ENCODE data around the gene MKS1.

The MKS1 gene

DNA sequence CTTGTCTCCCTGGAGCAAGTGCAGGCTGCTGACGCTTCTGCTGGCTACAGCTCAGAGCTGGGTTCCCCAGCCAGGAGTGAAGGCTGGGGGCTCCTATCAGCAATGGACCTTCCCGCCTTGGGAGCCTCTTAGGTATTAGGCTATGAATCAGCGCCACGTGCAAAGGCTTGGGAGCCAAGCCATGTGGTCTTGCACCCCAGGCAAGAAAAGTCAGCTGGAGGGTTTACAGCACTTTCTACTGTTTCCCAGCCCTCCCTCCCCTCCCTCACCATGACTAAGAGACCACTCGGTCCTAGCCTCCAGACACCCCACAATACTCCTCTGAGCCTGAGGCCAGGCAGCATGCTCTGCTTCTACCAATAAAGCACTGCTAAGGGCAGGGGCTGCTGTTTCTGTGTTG lies 14.3 kb downstream of the MKS1 start:
- in situ Hi-C loops (cut with MboI; ENCODE audit: low sequenced_read_pairs): no loop called here

DNA sequence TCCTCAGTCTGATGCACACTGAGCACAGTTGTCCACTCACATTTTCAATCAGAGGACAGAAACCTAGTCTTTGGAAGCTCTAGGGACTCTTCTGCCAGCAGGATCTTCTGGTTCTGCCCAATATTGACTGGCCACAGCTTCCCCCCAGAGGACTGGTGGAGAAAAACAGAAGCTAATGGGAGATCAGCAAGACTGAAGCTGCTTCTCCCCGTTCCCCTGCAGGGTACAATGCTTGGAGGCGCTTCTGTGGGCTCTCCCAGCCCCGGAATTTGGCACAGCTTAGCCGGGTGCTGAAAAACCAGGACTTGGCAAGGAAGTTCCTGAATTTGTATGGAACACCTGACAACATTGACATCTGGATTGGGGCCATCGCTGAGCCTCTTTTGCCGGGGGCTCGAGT lies 16.2 kb downstream of the MKS1 start:
- in situ Hi-C loops (cut with MboI; ENCODE audit: low sequenced_read_pairs): no loop called here

DNA sequence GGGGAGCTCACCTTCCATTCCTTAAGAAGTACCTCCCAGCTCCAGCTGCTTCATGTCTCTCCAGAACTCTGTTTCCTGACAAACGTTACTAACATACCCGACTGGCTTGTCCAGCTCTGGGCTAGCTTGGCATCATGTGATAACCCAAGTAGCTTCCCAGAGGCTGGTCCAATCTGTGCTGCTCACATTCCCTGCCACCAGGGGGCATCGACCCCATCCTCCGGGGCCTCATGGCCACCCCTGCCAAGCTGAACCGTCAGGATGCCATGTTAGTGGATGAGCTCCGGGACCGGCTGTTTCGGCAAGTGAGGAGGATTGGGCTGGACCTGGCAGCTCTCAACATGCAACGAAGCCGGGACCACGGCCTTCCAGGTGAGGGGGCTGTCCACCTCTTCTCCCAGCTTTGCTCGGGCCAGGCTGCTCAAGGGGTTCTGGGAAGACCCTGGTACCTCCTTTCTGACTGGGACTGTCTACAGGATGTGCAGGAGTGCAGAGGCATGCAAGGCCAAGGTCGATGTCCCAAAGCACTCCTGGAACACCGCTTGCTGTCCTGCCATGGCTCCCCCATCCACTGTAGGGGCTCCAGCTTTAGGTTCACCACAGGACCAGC lies 18.9 kb downstream of the MKS1 start:
- in situ Hi-C loops (cut with MboI; ENCODE audit: low sequenced_read_pairs): no loop called here

DNA sequence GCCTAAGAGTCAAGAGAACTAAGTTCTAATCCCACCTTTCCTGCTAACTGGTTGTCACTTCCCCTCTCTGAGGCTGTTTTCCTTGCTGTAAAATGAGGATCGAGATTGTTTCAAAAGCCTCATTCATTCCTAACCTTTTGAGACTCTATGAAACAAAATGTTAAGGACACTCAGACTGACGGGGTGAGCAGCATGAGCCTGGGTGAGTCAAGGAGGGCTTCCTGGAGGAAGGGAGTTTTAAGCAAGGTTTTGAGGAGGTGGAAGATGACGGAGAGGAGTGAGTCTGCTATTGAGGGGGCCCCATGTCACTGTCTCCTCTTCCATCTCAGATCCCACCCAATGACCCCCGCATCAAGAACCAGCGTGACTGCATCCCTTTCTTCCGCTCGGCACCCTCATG lies 22.4 kb downstream of the MKS1 start:
- in situ Hi-C loops (cut with MboI; ENCODE audit: low sequenced_read_pairs): no loop called here

DNA sequence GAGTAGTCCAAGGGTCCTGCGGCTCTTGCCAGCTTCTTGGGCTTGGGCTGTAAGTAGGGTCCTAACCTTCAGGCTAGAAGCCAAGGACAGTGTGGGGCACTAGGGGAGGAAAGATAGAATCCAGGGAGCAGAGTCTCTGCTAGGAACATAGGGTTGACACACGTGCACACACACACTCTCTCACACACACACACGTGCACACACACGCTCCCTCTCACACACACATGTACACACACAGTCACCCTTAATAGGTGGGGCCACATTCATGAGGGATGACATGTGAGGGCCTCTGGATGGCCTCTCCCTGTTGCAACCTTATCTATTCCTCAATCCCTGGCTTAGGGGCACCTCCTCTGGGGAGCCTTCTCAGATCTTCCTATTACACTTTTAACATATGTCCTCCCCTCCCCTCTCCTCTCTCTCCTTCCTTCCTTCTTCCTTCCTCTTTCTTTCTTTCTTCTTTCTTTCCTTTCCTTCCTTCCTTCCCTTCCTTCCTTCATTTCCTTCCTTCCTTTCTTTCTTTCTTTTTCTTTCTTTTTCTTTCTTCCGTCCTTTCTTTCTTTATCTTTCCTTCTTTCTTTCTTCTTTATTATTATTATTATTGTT lies 23.4 kb downstream of the MKS1 start:
- in situ Hi-C loops (cut with MboI; ENCODE audit: low sequenced_read_pairs): no loop called here

DNA sequence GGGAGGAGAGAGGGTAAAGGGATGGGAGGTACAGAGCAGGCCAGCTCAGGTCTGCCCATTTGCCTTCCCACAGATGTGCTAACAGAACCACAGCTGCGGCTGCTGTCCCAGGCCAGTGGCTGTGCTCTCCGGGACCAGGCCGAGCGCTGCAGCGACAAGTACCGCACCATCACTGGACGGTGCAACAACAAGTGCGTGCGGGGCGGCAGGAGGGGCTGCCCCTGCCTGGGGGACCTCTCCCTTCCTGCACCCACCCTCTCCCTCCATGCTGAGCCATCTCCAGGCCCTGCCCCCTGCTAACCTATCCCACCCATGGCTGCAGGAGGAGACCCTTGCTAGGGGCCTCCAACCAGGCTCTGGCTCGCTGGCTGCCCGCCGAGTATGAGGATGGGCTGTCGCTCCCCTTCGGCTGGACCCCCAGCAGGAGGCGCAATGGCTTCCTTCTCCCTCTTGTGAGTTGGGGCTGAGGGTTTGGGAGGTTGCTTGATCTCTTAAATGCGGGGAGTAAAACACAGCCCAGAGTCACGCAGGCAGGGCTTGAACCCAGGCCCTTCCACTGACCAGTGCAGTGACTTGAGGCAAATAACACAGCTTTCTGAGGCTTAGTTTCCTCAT lies 25.3 kb downstream of the MKS1 start:
- in situ Hi-C loops (cut with MboI; ENCODE audit: low sequenced_read_pairs): no loop called here

DNA sequence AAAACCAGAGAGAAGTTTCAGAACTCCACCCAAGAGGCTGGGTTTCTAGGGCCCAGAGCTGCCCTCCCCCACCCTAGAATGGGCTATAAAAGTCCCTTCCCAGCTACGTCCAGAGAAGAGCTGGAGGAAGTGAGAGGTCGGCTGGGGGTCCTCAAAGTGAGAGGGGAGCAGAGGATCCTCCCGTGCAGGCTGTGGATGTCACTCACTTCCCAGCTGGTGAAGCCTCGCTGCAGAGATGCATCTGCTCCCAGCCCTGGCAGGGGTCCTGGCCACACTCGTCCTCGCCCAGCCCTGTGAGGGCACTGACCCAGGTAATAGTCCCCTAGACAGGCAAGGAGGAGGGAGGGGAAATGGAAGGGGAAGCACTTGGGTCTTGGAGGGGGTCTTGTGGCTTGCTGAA lies 26.4 kb downstream of the MKS1 start, which contains the start of gene EPX:
TSS of gene EPX (plus strand) at position 115 of the 400 bp plus-strand sequence. CDS start at position 236, 121 bp downstream.
- in situ Hi-C loops (cut with MboI; ENCODE audit: low sequenced_read_pairs): no loop called here

DNA sequence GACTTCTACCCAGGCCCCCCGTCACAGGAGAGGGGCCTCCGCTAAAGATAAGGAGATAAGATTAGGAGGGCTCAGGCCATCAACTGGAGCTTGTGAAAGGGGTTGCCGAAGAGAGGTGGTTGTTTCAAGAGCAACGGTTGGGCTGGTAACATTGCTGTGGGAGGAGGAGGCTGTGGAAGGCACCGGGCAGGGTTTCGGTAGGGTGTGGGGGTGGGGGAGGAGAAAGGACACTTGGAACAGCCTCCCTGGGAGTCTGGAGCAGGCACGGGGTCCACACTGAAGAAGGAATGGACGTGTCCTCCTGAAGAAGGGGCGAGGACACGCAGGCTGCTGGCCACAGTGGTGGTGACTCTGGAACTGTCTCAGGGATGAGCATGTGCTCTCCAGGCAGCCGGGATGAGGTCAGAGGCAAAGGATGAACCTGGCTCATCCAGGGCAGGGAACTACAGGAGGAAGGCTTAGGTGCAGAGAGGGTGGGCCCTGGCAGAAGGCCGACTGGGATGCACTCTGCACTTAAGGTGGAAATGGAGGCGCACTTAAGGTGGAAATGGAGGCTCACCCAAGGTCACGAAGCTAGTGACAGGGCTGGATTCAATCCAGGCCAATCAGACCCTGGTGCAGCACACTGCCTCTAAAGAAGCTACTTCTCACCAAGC lies 27.7 kb downstream of the MKS1 start:
- in situ Hi-C loops (cut with MboI; ENCODE audit: low sequenced_read_pairs): no loop called here

DNA sequence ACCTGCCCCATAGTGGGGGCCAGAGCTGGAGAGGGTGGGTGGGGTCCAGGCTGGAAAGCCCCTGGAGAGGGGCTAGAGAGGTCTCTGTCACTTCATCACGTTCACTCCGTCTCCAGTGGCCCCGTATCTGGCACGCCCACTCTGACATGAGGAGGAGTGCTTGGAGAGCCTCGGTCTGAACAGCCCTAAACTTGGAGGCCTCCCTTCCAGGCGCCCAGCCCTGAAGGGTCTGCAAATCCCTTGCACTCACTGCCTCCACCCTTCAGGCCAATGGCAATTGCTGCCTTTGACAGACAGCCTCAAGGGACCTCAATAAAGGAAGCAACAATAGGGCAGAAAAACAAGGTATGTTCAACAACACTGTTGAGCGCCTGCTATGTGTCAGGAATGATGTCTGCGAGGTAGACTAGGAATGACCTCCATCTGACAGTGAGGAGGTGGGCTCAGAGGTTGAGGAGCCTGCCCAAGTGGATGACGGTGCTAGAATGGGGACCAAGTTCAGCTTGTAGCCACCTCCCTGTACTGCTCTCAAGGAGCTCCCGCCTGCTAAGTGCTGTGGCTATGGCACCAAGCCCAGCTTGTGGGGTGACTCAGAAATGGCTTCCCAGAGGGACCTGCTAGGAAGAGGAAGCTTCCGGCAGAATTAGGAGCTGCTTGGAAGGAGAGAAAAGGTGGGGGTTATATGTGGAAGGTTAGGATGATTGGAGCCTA lies 29.5 kb downstream of the MKS1 start:
- in situ Hi-C loops (cut with MboI; ENCODE audit: low sequenced_read_pairs): no loop called here

DNA sequence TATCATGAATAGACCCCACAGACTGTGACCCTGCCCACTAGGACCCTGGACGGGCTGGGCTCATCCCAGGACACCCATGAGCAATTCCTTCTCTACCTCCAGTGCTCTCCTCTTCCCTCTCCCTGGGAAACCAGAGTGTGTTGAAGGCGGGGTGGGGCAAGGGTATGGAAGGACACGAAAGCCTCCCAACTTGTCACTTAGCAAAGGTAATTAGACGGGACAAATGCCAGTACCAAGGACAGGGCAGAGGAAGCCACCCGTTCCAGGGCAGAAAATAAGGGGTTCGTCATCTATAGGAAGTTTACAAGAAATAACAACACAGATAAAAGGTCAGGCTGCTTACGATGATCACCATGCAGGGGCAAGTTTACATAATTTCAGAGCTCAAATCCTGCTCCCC lies 31.4 kb downstream of the MKS1 start:
- in situ Hi-C loops (cut with MboI; ENCODE audit: low sequenced_read_pairs): no loop called here

DNA sequence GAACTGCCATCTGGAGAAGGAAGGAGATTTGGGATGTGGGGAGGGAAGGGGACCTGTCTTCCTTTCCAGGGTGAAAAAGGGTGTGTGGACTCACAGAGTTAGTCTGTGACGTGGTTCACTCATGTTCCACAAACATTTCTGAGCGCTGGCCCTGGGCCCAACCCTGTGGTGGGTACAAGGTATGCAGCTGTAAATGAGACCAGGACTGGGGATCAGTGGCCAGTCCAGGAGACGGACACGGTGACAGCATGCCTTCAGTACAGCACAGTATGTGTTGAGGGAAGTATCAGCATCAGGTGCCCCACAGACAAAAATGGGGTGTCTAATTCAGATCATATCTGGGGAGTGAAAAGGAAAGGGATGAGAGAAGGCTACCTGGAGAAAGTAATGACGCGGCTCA lies 32.0 kb downstream of the MKS1 start:
- in situ Hi-C loops (cut with MboI; ENCODE audit: low sequenced_read_pairs): no loop called here

DNA sequence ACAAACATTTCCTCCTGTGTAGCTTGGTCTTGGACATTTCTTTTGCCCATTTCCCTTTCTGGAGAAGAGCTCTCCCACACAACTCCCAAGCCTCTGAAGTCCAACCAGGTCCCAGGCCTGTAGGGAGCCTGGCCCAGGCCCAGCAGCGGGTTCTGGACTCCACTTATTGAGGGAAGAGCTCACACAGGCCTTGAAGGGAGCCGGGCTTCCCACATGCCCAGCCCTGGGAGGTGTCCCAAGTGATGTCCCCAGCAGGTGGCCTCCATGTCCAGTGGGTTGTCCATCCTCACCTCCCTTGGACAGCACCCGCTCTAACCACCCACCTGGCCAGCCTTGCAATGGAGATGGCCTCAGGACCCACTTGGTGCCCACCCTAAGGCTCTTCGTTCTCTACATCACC lies 32.5 kb downstream of the MKS1 start:
- in situ Hi-C loops (cut with MboI; ENCODE audit: low sequenced_read_pairs): no loop called here

DNA sequence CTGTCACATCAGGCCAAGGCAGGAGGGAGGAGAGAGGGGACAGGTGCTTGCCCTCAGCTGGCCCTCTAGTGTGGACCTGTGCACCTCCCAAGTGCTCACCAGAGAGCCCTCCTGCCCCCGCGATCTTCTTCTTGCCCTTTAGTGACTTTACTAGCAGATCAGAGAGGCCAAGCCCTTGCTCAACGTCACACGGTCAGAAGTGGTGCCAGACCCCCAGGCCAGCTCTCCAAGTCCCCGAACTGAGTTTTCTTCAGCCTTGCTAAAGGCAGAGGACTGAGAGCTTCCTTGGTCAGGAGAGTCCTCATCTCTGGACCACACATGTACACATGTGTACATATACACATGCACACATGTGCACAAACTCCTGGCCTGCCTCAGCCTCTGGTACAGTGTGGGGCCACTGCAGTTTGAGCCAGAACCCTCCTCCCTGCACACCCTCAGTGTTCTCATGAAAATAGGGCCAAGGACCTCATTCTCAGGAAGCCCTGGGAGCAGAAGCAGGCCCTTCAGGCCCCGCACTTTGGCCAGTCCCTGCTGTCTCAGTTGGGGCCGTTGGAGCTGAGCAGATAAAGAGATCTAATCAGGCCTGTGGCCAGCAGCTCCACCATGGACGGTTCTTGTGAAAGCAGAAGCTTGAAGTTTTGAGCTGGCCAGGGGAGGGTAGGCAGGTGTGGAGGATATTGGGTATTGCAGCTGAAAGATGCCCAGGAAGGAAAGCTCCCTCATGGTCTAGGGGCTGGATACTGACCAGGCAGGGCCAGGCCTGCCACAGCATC lies 33.9 kb downstream of the MKS1 start:
- in situ Hi-C loops (cut with MboI; ENCODE audit: low sequenced_read_pairs): no loop called here

DNA sequence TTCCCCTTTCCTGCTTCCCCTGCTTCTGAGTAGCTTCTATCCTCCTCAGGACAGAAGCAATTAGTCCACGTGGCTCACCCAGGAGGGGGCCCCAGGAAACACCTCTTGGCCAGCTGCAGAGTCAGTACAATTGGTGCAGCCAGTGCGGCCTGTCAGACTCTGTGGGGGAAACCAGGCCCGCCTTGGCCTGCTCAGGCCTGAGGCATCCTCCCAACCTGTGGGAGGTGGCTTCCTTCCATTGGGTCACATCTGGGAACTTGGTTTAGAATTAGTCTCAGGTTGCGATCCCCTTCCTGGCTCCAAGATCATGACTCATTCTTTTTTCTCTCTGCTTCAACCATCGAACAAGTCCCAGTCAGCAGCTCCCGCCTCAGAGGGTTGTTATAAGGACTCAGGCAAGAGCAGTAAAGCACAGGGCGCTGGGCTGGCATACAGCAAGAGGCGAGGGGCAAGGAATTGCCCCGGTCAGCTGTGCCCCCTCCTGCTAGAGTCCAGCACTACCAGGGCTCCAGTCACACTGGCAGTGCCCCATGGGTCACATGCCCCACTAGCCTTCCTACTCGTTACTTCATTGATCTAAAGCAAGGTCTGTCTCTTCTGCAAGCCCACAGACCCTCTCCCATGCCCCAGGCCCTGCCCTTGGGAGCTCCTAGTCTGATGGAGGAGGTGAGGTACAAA lies 34.6 kb downstream of the MKS1 start:
- in situ Hi-C loops (cut with MboI; ENCODE audit: low sequenced_read_pairs): no loop called here

DNA sequence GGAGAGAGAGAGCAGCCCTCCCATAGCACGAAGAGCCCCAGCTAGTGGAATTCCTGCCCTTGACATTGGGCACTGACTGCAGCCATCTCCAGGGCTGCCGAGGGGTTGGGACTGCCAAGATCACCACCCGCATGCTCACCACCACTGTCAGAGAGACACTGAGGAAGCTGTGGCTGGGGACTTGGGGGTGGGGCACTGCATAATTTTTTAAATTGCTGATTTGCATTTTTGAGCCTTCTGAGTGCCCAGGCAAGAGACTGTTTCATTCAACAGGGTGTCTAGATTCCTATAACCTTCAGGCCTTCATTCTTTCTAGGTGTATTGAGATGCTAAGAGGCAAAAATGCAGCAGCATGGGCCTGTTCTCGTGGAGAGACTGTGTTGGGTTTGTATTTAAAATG lies 35.5 kb downstream of the MKS1 start:
- in situ Hi-C loops (cut with MboI; ENCODE audit: low sequenced_read_pairs): no loop called here

DNA sequence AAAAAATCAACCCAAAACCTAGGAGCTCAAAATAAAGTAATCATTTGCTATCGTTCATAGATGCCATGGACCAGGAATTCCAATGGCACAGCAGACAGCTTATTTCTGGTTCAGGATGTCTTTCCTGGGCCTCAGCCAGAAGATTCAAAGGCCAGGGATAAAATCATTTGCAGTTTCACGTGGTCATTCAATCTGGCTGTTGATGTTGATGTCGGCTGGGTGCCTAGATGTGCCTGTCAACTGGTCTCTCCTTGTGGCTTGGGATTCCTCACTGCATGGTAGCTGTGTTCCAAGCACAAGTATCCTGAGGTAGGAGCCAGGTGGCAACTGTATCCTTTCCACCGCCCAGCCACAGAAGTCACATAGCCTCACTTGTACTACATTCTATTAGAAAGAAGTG lies 37.3 kb downstream of the MKS1 start:
- in situ Hi-C loops (cut with MboI; ENCODE audit: low sequenced_read_pairs): no loop called here

DNA sequence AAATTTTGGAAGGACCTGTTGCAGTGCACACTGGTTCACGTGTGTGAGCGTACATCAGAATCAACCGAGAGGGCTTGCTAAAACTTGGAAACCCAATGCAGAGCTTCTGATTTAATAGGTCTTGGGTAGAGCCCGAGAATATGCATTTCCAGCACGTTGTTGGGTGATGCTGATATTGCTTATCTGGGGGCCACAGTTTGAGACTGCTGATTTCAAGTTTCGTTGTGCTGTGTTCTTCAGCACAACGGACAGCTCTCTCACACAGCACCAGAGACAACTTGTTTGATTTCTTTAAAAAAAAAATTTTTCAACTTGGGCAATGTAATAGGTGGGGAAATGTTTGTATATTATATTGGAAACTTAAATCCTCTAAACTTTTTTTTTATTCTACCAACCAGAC lies 42.9 kb downstream of the MKS1 start:
- in situ Hi-C loops (cut with MboI; ENCODE audit: low sequenced_read_pairs): no loop called here

DNA sequence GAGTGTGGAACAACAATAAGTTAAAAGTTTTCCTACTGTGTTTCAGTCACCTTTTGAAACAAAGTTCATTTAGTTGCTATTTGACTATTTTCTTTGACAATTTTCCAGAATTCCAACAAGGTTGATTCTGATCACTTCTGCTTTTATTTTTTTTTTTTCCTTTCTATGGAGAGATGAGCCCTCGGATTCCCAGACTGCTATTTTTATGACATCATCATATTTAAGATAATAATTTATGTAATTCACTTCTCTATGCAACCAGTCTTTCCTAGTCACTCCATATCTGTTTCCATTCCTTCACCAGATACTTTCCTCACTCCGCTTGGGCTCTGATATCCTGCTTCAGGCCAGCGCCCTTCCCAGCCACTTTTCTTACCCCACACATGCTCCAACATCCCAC lies 44.2 kb downstream of the MKS1 start:
- in situ Hi-C loops (cut with MboI; ENCODE audit: low sequenced_read_pairs): no loop called here

DNA sequence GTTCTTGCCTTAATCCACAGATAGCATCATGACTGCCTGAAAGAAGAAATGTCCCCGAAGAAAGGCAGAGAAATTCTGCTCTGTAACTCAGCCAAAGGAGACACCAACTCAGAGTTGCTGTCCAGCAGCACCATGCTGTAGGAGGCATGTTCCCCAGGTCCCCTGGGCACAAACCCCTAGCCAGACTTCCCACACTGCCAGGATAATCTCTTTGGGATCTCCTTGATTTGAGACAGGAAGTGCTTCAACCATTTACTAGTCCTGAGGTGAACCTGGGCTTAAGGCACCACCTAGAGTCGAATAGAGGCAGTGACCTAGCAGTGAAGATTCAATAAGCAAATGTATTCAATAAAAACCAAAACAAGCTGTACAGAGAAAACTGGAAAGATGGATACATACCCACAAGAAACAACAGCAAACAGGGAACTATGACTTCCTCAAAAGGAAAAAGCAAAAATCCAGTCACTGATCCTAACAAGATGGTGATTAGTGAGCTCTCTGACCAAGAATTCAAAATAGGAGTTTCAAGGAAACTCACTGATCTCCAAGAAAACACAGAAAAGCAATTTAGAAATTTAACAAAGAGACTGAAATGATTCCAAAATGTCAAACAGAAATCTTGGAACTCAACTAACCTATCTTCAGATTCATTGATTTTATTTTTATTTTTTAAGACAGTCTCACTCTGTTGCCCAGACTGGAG lies 46.5 kb downstream of the MKS1 start:
- in situ Hi-C loops (cut with MboI; ENCODE audit: low sequenced_read_pairs): no loop called here

DNA sequence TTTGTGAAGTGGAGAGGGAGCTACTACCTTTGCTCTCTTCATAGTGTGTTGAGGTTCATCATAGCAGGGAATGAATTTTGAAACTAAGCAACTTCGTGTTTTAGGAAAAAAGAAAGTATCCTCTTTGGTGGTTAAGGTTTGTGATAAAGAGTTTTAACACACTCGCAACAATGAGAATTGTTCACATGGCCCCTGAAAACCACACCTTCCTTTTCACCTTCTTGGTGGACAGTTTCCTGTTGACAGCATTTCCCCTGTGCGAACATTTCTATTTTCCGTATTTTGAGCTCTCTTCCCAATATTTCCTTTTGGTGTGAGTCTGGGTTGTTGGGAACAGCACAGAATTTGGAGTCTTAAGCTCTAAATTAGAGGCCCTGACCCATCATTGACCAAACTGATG lies 48.4 kb downstream of the MKS1 start:
- in situ Hi-C loops (cut with MboI; ENCODE audit: low sequenced_read_pairs): no loop called here

Measured in HL-60/S4 treated with retinoic acid at 250 ng/mL for 4 days and 3 days (cell line).